GM18498 (cell line): Measurements from ENCODE around the gene CRIP3.
"Not testable (repeated sequence)": the region's sequence is repeated elsewhere in the genome, so short reads cannot be mapped to it uniquely, and the experiment has no call there.

Experiments
- ATAC-seq: cut with Tn5 transposase; IDR thresholded peaks from one replicate; pipeline ENCODE4 v1.9.1; 2021; ENCODE audit warnings: mild to moderate bottlenecking, moderate library complexity; ENCODE audit not compliant: unreplicated experiment

Gene CRIP3

DNA sequence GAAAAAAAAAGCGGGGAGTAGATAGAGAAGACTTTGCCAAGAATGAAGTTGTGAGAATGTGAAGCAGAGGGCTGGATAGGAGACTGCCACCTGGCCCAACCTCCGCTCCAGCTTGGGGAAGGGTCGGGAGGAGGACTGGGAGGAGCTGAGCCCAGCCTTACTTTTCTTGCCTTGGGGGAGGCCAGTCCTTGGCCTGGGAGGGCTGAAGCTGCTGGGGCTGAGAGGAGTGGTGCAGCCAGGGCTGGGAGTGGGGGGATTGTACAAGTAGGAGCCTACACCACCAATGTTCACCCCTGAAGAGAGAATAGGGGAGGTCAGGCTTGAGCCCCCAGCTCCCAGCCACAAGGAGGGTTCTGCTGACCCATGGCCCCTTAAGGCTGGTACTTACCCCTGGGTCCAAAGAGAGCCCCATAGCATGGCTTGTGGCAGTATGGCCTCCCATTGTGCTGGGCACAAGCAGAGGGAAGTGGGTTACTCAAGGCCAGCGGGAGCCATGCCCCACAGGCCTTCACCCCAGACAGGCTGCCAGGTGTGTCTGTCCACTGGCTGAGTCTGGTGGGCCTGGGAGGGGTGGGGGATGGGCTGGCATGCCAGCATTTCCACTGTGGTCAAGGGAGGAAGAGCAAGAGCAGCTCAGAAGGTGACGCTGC, 1.1 kb downstream of the CRIP3 start:
- no peak for ATAC-seq

GRCh38 chr6:43306086-43306485, 2.5 kb downstream of the CRIP3 start:
- no peak for ATAC-seq

- no peak for ATAC-seq
These were observed 3.7 kb downstream of the CRIP3 start for GRCh38 chr6:43304882-43305281.

DNA sequence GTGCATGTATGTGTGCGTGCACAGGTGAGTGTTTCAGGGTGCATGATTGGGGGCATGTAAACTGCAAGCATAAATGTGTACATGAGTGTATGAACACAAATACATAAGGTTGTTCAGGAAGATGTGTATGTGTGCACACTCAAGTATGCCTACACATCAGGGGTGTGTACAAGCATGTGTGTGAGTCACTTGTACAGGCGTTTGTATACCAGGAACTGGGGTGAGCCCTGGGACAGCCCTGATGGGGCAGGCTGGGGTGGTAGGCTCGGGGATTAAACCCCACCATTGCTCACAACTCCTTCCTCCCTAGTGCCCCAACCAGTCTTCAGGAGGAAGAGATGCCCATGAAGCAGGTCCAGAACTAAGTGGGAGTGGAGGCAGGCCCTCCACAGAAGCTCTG, 4.3 kb downstream of the CRIP3 start:
- ATAC-seq: no peak

DNA sequence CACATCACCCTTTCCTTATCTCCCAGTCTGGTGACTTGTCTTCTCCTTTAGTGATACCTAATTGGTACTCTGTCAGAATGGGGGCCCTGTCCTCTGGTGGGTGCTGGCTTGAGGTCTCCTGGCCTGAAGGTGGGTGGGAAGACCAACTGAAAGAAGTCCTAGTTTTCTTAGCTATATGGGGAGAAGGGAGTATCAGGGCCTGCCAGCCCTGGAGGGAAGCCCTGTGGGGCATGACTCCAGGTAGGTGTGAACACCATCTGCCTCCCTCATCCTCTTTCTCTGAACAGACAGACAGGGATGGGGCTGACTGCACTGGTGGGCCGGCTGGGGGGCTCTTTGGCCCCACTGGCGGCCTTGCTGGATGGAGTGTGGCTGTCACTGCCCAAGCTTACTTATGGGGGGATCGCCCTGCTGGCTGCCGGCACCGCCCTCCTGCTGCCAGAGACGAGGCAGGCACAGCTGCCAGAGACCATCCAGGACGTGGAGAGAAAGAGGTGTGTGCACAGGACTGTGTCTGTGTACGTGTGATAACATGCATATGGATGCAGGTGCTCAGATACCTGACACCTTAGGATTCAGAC, 4.8 kb downstream of the CRIP3 start:
- ATAC-seq: no peak

DNA sequence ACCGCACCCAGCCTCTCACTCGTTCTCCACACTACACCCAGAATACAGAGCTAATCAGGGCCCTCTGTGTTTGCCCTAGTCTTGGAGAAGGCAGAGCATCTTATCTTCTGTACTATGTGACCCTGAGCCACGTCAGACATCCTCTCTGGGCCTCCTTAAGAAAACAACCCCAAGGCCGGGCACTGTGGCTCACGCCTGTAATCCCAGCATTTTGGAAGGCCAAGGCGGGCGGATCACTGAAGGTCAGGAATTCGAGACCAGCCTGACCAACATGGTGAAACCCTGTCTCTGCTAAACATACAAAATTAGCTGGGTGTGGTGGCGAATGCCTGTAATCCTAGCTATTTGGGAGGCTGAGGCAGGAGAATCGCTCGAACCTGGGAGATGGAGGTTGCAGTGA, 5.6 kb downstream of the CRIP3 start:
- ATAC-seq: not testable (repeated sequence)

DNA sequence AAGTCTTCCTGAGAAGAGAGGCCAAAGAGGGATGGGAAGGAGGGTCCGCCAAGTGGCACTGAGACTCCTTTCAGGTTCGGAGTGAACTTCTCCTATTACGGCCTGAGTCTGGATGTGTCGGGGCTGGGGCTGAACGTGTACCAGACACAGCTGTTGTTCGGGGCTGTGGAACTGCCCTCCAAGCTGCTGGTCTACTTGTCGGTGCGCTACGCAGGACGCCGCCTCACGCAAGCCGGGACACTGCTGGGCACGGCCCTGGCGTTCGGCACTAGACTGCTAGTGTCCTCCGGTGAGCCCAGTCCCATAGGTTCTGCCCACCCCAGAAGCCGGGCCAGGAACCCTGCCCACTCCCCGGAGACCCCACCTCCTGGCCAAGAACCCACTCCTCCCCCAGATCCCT, 6.5 kb downstream of the CRIP3 start:
- no peak for ATAC-seq

GRCh38 chr6:43301081-43301870, 7.3 kb downstream of the CRIP3 start:
- ATAC-seq: no peak

DNA sequence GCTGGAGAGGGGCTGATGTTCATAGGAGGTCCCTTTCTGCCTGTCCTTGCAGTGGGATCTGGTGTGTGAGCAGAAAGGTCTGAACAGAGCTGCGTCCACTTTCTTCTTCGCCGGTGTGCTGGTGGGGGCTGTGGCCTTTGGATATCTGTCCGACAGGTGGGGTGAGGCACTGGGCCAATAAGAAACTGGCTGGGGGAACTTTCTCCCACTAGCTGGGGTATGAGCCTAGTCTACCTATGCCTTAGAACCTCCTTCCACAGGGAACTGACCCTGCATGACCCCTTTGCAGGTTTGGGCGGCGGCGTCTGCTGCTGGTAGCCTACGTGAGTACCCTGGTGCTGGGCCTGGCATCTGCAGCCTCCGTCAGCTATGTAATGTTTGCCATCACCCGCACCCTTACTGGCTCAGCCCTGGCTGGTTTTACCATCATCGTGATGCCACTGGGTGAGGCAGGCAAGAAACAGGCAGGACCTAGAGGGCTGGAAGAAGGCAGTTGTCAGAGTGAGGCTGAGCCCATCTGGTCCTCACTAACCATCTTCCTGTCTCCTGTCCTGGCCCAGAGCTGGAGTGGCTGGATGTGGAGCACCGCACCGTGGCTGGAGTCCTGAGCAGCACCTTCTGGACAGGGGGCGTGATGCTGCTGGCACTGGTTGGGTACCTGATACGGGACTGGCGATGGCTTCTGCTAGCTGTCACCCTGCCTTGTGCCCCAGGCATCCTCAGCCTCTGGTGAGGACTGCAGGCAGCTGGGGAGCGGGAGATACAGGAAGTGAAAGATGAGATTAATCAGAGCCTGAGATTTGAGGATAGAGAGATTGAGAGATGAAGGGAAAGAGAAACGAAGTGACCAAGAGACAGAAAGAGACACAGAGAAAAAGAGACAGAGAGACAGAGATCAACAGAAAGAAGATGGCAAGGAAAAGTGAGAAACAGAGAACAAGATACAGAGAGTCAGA, 9.0 kb downstream of the CRIP3 start:
- no peak for ATAC-seq

DNA sequence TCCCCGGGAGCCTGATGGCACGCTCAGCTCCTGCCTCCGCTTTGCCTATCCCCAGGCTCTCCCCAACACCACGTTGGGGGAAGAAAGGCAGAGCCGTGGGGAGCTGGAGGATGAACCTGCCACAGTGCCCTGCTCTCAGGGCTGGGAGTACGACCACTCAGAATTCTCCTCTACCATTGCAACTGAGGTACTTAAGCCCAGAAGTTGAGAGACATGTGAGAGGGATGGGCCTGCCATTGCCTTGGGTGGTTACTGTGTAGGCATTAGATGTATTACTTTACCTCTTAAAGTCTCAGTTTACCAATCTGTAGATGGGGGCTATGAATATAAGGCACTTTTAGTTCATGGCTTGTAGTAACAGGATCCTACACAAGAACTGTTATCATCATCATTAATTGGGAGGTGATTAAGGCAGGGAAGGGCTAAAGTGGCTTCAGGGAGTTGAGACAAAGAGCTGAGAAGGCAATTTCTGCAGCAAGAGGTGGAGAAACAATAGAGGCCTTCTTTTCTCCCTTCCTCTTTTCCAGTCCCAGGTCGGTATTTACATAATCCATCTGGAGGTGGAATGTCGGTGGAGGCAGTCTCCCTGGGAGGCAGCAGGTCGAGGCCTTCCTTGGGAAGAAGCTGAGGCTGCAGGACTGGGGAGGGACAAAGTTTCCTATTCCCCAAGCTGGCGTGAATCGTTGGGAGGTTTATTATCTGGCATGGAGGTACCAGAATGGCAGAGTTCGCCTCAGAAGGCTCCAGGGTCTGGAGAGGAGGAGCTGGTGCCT, 9.9 kb downstream of the CRIP3 start:
- no peak for ATAC-seq

GRCh38 chr6:43297644-43298564, 10.7 kb downstream of the CRIP3 start, which contains the start of gene SLC22A7:
SLC22A7 (plus strand) TSS chr6:43298260; CDS start chr6:43298359, 99 bp downstream.
- no peak for ATAC-seq

- no peak for ATAC-seq
These were observed 11.7 kb downstream of the CRIP3 start for GRCh38 chr6:43296780-43297497.

DNA sequence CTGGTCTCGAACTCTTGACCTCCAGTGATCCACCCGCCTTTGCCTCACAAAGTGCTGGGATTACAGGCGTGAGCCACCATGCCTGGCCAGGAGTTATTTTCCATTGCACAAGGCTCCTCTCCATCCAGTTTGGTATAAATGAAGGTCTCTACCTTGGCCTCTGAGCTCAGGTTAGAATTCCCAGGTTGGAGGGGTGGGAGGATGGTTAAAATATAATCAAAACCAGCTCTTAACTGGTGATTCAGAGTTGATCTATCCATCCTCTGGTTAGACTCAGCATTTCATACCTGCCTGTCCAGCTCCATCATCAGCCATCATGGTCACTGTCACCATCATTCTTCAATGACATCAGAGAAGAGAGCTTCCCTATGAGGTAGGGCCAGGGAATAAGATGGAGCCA, 13.2 kb downstream of the CRIP3 start:
- ATAC-seq: no peak

DNA sequence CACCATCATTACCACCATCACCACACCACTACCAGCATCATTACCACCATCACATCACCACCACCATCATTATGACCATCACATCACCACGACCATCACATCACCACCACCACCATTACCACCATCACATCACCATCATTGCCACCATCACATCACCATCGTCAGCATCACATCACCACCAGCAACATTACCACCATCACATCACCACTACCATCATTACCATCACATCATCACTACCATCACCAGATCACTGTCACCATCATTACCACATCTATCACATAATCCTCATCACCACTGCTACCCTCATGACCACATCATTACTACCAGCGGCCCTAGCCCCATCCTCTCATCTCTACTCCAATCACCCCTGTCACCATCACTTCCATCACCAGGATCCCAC, 14.1 kb downstream of the CRIP3 start:
- no peak for ATAC-seq

GRCh38 chr6:43293698-43294097, 14.9 kb downstream of the CRIP3 start:
- no peak for ATAC-seq

DNA sequence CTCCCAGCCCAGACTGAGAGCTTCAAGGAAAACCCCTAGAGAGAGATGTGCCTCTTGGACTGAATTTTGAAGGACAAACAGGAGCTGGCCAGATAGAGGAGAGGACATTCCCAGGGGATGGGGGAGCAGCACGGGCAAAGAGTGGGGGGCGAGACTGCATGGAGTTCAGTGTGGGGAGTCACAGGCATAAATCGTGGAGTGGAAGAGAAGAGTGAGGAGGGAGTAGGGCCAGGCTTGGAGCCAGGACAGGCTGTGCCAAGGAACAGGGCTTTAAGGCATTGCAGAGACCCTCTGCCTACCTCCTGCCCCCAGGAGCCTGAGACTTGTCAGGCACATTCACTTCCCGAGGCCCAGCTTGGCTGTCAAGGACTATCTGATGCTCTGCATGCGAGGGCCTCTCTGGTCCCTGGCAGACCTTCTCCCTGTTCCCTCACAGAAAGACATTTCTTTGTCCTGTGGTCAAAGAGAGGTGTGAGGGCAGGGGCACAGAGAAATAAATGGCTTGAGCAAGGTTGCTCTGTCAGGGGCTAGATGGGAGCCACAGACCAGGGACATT, 15.8 kb downstream of the CRIP3 start:
- ATAC-seq: no peak

DNA sequence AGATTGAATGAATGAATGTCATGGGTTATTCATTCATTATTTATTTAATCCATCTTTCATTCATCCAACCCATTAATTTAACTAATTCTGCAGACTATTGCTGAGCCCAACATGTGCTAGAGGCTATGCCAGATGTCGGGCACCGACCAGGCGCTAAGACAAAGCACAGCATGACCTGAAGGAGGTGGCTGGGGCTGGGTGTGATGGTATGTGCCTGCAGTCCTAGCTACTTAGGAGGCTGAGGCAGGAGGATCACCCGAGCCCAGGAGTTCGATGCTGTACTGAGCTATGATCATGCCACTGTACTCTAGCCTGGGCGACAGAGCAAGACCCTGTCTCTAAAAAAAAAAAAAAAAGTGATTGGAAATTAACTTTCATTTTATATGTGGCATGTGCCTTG, 16.3 kb downstream of the CRIP3 start:
- ATAC-seq: no peak

- ATAC-seq: no peak
These were observed 16.9 kb downstream of the CRIP3 start for GRCh38 chr6:43291708-43292107.
